Large intestine (tissue), 3 donors: ENCODE measurements around the gene MYOZ1. TPM values are rescaled to one million over a fixed set of nuclear protein-coding genes. Genes with fewer than 3 reads are reported as not detected.
"Not testable (repeated sequence)": the region's sequence is repeated elsewhere in the genome, so short reads cannot be mapped to it uniquely, and the experiment has no call there.

ENCODE experiments used
- DNase-seq, 2 donors: peaks; one replicate each; pipeline versions ENCODE4 v3.0.0 to v3.0.0-alpha.2; 2013
- H3K27ac ChIP-seq: one replicate; pipeline ENCODE4 v1.5.1; 2013; ENCODE audit warnings: low read length
- H3K27me3 ChIP-seq: 2 replicates; pipeline ENCODE4 v1.6.1; 2013; ENCODE audit warnings: low read length; ENCODE audit not compliant: control insufficient read depth, insufficient read depth
- H3K36me3 ChIP-seq: 2 replicates; pipeline ENCODE4 v1.6.1; 2013; ENCODE audit warnings: low read length; ENCODE audit not compliant: control insufficient read depth, insufficient read depth
- H3K4me1 ChIP-seq: one replicate; pipeline ENCODE4 v1.6.1; 2013; ENCODE audit warnings: low read length; ENCODE audit not compliant: control insufficient read depth, insufficient read depth
- H3K4me3 ChIP-seq: one replicate; pipeline ENCODE4 v1.5.1; 2013; ENCODE audit warnings: low read length
- H3K9me3 ChIP-seq: one replicate; pipeline ENCODE4 v1.6.1; 2013; ENCODE audit warnings: mild to moderate bottlenecking, low read depth, low read length, moderate library complexity; ENCODE audit not compliant: control insufficient read depth
- WGBS: methylation state at CpG from one replicate; pipeline ENCODE4 v1.1.5; 2013; ENCODE audit warnings: low lambda C conversion rate; ENCODE audit not compliant: insufficient coverage; 5-methylcytosine and 5-hydroxymethylcytosine counted together
- polyA plus RNA-seq: library from polyadenylated mRNA; unstranded; fragments of 120-200 nt; gene quantifications from one replicate; pipeline ENCODE4 v1.2.1, GENCODE V29; 2013

Gene MYOZ1
- polyA plus RNA-seq, 1 donor = 0.94 TPM

DNA sequence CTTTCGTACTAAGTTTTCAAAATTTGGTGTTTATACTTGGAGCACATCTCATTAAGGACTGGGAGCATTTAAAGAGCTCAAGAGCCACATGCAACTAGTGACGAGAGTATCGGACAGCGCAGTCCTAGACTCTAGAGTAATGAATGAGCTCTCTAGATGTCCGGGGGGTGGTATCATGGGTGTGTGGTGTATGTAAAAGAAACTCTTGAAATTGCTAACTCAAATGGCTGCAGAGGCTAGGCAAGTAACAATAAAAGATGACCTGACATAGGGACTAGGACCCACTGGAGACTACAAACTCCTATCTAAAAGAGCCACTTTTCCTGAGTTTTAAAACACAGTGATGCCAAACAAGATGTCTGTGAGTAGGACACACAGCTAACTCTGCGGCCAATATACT lies 14.0 kb downstream of the MYOZ1 start:
- DNase-seq = no peak
- Histone ChIP-seq H3K4me1 (peaks cover 7% of the 10 kb centered on the region), H3K27ac (no peak overlapping the region), H3K27me3 (no peaks in the 10 kb centered on the region), H3K36me3 (no peaks in the 10 kb centered on the region), H3K9me3 (no peaks in the 10 kb centered on the region), H3K4me3 (no peak overlapping the region)
- no CpG with 5 or more reads among the region's 6 CpGs for WGBS

DNA sequence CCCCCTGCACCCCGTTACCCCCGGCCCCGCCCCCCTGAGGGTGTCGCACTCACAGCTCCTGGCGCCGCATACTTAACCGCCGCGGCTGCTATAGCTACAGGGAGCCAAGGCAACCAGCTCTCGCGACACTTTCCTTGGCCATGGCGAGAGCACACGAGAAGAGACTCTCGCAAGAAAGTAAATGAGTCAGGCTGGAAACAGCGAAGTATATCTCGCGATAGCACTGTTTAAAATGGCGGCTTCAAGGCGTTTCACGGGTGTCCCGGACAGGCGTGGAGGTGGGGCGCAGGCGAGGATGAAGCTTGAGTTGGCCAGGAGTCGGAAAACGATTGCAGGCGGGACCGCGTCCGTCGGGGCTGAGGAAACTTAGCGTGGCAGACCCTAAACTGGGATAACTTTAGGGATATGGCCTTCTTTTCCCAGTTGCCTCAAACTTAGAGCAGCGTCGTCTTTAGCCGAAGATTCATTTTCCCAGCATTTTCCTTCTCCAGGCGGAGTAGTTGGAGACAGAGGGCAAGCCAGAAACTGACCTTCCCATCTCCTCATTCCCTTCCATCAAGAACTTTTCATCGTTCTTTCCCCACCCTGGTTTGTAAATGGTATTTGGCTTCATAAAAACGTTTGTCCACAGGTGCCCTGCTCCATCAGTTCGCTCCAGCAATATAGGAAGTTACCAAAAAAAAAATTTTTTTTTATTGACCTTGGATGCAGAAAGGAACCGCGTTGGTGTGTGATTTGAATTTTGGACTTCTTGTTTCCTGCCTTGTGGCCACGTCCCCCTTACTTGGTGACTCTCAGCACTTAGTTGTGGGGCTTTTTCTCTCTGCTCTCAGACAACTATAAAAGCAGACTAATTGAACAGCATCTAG lies 15.2 kb downstream of the MYOZ1 start:
- Histone ChIP-seq H3K9me3 (no peaks in the 10 kb centered on the region), H3K36me3 (no peaks in the 10 kb centered on the region), H3K4me3 (peak overlapping the region; percentile 62), H3K27me3 (no peaks in the 10 kb centered on the region), H3K4me1 (peaks cover 13% of the 10 kb centered on the region), H3K27ac (peak overlapping the region; percentile 85)
- DNase-seq = peak; percentile 98
- WGBS = 0% methylated on average over 2 of the region's 42 CpGs

DNA sequence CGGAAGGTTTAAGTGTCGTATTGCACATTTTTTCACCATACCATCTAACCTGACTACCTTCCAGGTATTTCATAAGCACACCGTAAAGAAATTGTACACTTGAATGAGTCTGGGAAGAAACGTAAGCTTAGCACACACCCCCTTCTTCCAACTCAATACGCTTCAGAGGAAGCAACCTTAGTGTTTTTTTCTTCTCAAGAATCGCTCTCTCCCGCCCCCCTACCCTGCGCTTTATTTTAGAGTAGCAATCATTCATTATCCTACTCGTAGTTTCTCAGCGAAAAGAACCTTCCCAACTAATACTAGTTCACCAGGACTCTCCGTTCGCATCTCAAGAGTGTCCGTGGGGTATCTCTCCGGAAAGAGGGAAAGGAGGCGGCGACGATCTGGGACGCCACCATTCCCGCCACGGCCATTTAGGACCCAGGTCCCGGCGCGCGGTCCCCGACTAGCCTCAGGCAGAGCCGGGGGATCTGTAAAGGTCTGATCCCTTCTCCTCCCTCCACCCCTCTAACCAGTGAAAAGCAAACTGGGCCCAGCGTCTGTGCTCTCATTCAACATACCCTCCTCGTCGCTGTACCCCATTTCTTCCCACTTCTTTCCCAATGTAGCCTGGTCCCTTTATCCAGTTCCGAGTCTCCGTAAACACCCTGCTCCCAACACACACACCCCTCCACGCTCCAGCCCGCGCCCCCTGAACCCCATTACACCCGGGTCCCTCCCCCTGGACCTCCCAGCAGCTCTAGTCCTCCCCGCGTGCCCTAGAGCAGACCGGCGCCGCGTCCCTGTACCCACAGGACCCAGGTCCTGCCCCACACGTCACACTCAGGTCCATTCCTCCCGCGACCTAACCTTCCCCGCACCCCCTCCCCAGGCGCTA lies 16.0 kb downstream of the MYOZ1 start:
- 5% methylated on average over 4 of the region's 46 CpGs for WGBS

DNA sequence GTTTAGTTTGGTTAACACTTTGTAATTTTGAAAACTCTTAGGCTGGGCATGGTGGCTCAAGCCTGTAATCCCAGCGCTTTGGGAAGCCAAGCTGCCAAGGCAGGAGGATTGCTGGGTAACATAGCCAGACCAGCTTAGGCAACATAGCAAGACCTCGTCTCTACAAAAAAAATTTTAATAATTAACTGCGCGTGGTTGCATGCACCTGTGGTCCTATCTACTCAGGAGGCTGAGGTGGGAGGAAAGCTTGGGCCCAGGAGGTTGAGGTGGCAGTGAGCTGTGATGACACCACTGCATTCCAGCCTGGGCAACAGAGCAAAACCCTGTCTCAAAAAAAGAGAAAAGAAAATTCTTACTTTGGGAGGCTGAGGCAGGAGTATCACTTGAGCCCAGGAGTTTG lies 18.2 kb downstream of the MYOZ1 start:
- DNase-seq = no peak
- WGBS = no CpG with 5 or more reads among the region's 4 CpGs
- H3K4me3 ChIP-seq = no peak overlapping the region
- H3K27ac ChIP-seq = no peak overlapping the region
- H3K9me3 ChIP-seq = no peaks in the 10 kb centered on the region
- H3K4me1 ChIP-seq = peaks cover 10% of the 10 kb centered on the region
- H3K27me3 ChIP-seq = no peaks in the 10 kb centered on the region
- H3K36me3 ChIP-seq = no peaks in the 10 kb centered on the region

More for the DNA sequence above, 16.0 kb downstream of the MYOZ1 start:
- peak; percentile 17 to 70 for DNase-seq
- peak overlapping the region; percentile 62 for H3K4me3 ChIP-seq
- H3K27ac ChIP-seq = peak overlapping the region; percentile 85
- peaks cover 13% of the 10 kb centered on the region for H3K4me1 ChIP-seq
- H3K36me3 ChIP-seq = no peaks in the 10 kb centered on the region
- H3K9me3 ChIP-seq = no peaks in the 10 kb centered on the region
- no peaks in the 10 kb centered on the region for H3K27me3 ChIP-seq

DNA sequence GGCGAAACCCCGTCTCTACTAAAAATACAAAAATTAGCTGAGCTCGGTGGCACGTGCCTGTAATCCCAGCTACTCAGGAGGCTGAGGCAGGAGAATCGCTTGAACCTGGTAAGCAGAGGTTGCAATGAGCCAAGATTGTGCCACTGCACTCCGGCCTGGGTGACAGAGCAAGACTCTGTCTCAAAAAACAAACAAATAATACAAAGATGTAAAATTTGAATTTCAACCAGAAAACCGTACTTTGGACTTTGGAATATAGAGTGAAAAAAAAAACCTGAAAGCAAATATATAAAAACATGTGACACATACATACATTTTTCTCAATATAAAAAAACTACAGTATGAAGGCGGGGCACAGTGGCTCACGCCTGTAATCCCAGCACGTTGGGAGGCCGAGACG lies 20.3 kb downstream of the MYOZ1 start:
- H3K36me3 ChIP-seq, H3K9me3 ChIP-seq, H3K4me1 ChIP-seq, H3K27ac ChIP-seq, H3K27me3 ChIP-seq, H3K4me3 ChIP-seq: not testable (repeated sequence)
- peak; percentile 29 to 77 for DNase-seq
- 17% methylated on average over 1 of the region's 12 CpGs for WGBS

DNA sequence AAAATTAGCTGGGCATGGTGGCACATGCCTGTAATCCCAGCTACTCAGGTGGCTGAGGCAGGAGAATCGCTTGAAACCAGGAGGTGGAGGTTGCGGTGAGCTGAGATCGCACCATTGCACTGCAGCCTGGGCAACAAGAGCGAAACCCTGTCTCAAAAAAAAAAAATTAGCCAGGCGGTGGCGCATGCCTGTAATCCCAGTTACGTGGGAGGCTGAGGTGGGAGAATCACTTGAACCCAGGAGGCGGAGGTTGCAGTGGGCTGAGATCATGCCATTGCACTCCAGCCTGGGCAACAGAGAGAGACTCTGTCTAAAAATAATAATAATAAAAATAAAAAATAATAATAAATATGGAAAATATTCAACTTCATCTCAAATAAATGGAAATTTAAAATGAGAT lies 24.1 kb downstream of the MYOZ1 start:
- H3K27ac ChIP-seq, H3K4me1 ChIP-seq, H3K27me3 ChIP-seq, H3K36me3 ChIP-seq, H3K9me3 ChIP-seq, H3K4me3 ChIP-seq, DNase-seq: not testable (repeated sequence)
- 83% methylated on average over 1 of the region's 8 CpGs for WGBS

DNA sequence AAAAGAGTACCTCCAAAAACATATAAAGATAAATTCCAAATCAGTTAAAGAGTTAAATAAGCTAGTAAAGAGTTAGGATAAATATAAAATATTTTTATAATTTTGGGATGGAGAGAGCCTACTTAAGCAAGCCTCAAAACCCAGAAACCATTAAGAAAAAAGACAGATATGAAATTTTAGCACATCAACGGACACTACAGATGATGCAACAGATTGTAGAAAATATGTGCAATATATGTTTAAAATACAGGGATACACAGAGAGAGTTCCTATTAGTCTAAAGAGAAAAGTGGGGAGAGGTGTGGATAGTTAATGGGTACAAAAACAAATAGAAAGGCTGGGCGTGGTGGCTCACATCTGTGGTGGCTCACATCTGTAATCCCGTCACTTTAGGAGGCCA lies 26.6 kb downstream of the MYOZ1 start:
- Histone ChIP-seq H3K36me3 (peaks cover 2% of the 10 kb centered on the region), H3K9me3 (no peaks in the 10 kb centered on the region), H3K27ac (no peak overlapping the region), H3K4me1 (no peaks in the 10 kb centered on the region), H3K4me3 (no peak overlapping the region), H3K27me3 (no peaks in the 10 kb centered on the region)
- 83% methylated on average over 2 of the region's 3 CpGs for WGBS
- DNase-seq = no peak

DNA sequence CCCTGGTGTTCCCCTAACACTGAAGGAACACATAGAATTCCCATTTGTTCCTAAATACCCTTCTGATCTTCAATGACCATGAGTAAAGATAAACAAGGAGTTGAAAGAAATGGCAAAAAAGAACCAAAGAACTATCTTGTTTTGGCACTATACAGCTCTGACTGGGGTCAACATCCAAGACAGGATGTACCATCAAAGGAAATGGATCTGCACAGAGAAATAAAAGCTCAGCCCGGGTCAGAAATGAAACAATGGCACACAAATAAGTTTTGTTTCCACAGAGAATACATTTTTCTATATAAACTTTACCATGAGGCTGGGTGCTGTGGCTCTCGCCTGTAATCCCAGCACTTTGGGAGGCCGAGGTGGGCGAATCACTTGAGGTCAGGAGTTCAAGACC lies 32.2 kb downstream of the MYOZ1 start:
- Histone ChIP-seq H3K27me3 (no peaks in the 10 kb centered on the region), H3K9me3 (no peaks in the 10 kb centered on the region), H3K36me3 (peaks cover 2% of the 10 kb centered on the region), H3K4me3 (no peak overlapping the region), H3K4me1 (no peaks in the 10 kb centered on the region), H3K27ac (no peak overlapping the region)
- no peak for DNase-seq
- no CpG with 5 or more reads among the region's 4 CpGs for whole genome bisulfite sequencing

DNA sequence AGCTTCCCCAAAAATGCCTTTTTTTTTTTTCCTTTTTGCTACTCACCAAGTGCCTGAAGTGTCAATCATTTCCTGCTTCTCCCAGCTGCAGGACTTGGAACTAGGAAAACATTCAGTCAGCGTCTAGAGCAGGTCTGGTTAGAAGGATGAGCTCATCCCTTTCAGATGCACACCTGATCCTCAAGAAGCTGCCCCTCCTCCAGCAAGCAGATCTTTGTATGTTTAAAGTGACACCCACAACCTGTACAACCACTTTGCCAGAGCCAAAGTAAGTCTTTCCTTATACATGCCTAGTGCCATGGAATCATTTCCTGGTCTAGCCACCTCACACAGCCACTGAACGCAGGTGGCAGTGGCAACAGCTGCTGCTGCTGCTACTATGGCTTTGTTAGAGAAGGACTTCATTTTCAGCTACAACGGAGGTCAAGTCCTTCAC lies 39.8 kb downstream of the MYOZ1 start:
- H3K4me1 ChIP-seq = peaks cover 5% of the 10 kb centered on the region
- no peak overlapping the region for H3K4me3 ChIP-seq
- peak; percentile 92 to 97 for DNase-seq
- WGBS = no CpG with 5 or more reads among the region's 3 CpGs
- no peaks in the 10 kb centered on the region for H3K9me3 ChIP-seq
- H3K27ac ChIP-seq = peak overlapping the region; percentile 91
- H3K36me3 ChIP-seq = no peaks in the 10 kb centered on the region
- H3K27me3 ChIP-seq = no peaks in the 10 kb centered on the region

DNA sequence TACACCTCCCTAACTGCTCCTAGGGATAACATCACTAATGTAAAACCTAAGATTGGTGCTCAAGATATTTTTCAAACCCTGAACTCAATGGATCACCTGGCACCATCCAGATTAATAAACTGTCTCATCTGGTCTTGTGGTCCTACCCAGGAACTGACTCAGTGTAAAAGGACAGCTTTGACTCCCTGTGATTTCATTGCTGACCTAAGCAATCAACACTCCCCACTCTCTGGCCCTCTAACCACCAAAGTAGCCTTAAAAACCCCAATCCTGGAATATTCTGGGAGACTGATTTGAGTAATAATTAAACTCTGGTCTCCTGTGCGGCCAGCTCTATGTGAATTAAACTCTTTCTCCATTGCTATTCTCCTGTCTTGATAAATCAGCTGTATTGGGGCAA lies 43.9 kb downstream of the MYOZ1 start:
- H3K27ac ChIP-seq = no peak overlapping the region
- H3K9me3 ChIP-seq = no peaks in the 10 kb centered on the region
- no peaks in the 10 kb centered on the region for H3K36me3 ChIP-seq
- H3K4me3 ChIP-seq = no peak overlapping the region
- H3K27me3 ChIP-seq = no peaks in the 10 kb centered on the region
- no CpG with 5 or more reads among the region's 1 CpG for WGBS
- DNase-seq = no peak
- H3K4me1 ChIP-seq = peaks cover 18% of the 10 kb centered on the region
